Hindlimb muscle (tissue), 1 donor: ENCODE results near the gene MET. TPM values are rescaled to one million over a fixed set of nuclear protein-coding genes. Genes with fewer than 3 reads are reported as not detected.

ENCODE experiments used
- DNase-seq: peaks from one replicate; pipeline ENCODE4 v3.0.0-alpha.2; 2013
- polyA plus RNA-seq: library from polyadenylated mRNA; unstranded; fragments of 120-200 nt; gene quantifications from one replicate; pipeline ENCODE4 v1.2.1, GENCODE V29; 2013; ENCODE audit not compliant: insufficient read length

MET gene
- polyA plus RNA-seq, 1 donor: 15.2 TPM

GRCh38 chr7:116665332-116665996 lies 6.5 kb upstream of the MET start:
- no peak for DNase-seq

GRCh38 chr7:116669769-116670168 lies 2.2 kb upstream of the MET start:
- no peak for DNase-seq

- no peak for DNase-seq
Measured at GRCh38 chr7:116670409-116671015, 1.5 kb upstream of the MET start.

- DNase-seq: no peak
Measured at GRCh38 chr7:116671111-116671510, 885 bp upstream of the MET start.

- peak; percentile 47 for DNase-seq
Measured at GRCh38 chr7:116672596-116673456, 830 bp downstream of the MET start.

GRCh38 chr7:116673457-116673865 lies 1.5 kb downstream of the MET start:
- no peak for DNase-seq

GRCh38 chr7:116674508-116675173 lies 2.6 kb downstream of the MET start:
- DNase-seq: no peak

- DNase-seq: no peak
Measured at GRCh38 chr7:116675812-116676355, 3.9 kb downstream of the MET start.

- no peak for DNase-seq
Measured at GRCh38 chr7:116678780-116679179, 6.8 kb downstream of the MET start.

- DNase-seq: no peak
Measured at GRCh38 chr7:116679500-116679899, 7.5 kb downstream of the MET start.

- DNase-seq: no peak
Measured at GRCh38 chr7:116683786-116684185, 11.8 kb downstream of the MET start.

GRCh38 chr7:116686033-116686432 lies 14.0 kb downstream of the MET start:
- no peak for DNase-seq

- DNase-seq: no peak
Measured at GRCh38 chr7:116686812-116687419, 14.9 kb downstream of the MET start.

GRCh38 chr7:116687801-116688201 lies 15.8 kb downstream of the MET start:
- no peak for DNase-seq

- no peak for DNase-seq
Measured at GRCh38 chr7:116689790-116690259, 17.8 kb downstream of the MET start.

- no peak for DNase-seq
Measured at GRCh38 chr7:116691664-116692063, 19.7 kb downstream of the MET start.

- no peak for DNase-seq
Measured at GRCh38 chr7:116692401-116693308, 20.7 kb downstream of the MET start.

GRCh38 chr7:116696707-116697106 lies 24.7 kb downstream of the MET start:
- no peak for DNase-seq

- DNase-seq: no peak
Measured at GRCh38 chr7:116697152-116697551, 25.2 kb downstream of the MET start.

- DNase-seq: no peak
Measured at GRCh38 chr7:116697761-116698160, 25.8 kb downstream of the MET start.

- DNase-seq: no peak
Measured at GRCh38 chr7:116698396-116698795, 26.4 kb downstream of the MET start.
